GM18907 (cell line): ENCODE measurements around the gene CCDC192.
"Not testable (repeated sequence)": the region's sequence is repeated elsewhere in the genome, so short reads cannot be mapped to it uniquely, and the experiment has no call there.

Experiments
- ATAC-seq: cut with Tn5 transposase; IDR thresholded peaks from one replicate; pipeline ENCODE4 v1.9.1; 2021; ENCODE audit warnings: mild to moderate bottlenecking, moderate library complexity; ENCODE audit not compliant: unreplicated experiment

Gene CCDC192

GRCh38 chr5:127839496-127840197, 136.5 kb downstream of the CCDC192 start:
- ATAC-seq, result peak; percentile 79

- peak; percentile 78 for ATAC-seq
These were observed 137.0 kb downstream of the CCDC192 start for GRCh38 chr5:127840198-127840524.

- no peak for ATAC-seq
These were observed 137.6 kb downstream of the CCDC192 start for GRCh38 chr5:127840809-127841208.

- ATAC-seq, result no peak
These were observed 141.4 kb downstream of the CCDC192 start for GRCh38 chr5:127844581-127845021.

GRCh38 chr5:127846884-127847283, 143.7 kb downstream of the CCDC192 start:
- ATAC-seq, result no peak

GRCh38 chr5:127847641-127848040, 144.4 kb downstream of the CCDC192 start:
- not testable (repeated sequence) for ATAC-seq

GRCh38 chr5:127848098-127848497, 144.9 kb downstream of the CCDC192 start:
- ATAC-seq, result no peak

- ATAC-seq, result no peak
These were observed 146.2 kb downstream of the CCDC192 start for GRCh38 chr5:127849408-127849807.

GRCh38 chr5:127849891-127850290, 146.7 kb downstream of the CCDC192 start:
- ATAC-seq, result no peak

- no peak for ATAC-seq
These were observed 148.8 kb downstream of the CCDC192 start for GRCh38 chr5:127851964-127852363.

- no peak for ATAC-seq
These were observed 151.3 kb downstream of the CCDC192 start for GRCh38 chr5:127854520-127854919.

GRCh38 chr5:127856292-127856691, 153.1 kb downstream of the CCDC192 start:
- peak; percentile 84 for ATAC-seq

GRCh38 chr5:127858116-127858784, 155.1 kb downstream of the CCDC192 start:
- ATAC-seq, result no peak

- no peak for ATAC-seq
These were observed 157.1 kb downstream of the CCDC192 start for GRCh38 chr5:127860291-127860690.

GRCh38 chr5:127863161-127863560, 160.0 kb downstream of the CCDC192 start:
- no peak for ATAC-seq

- ATAC-seq, result no peak
These were observed 160.6 kb downstream of the CCDC192 start for GRCh38 chr5:127863610-127864395.

- no peak for ATAC-seq
These were observed 161.3 kb downstream of the CCDC192 start for GRCh38 chr5:127864511-127864910.

GRCh38 chr5:127865273-127865672, 162.1 kb downstream of the CCDC192 start:
- peak; percentile 60 for ATAC-seq

GRCh38 chr5:127867022-127867783, 164.0 kb downstream of the CCDC192 start:
- ATAC-seq, result peak; percentile 84

GRCh38 chr5:127870914-127871313, 167.7 kb downstream of the CCDC192 start:
- peak; percentile 52 for ATAC-seq
